SK-N-SH treated with all-trans-retinoic acid at 6 μM for 48 hours (cell line): ENCODE measurements around the gene NEGR1.

Source experiments
- ATAC-seq: fragments of 200-7000 bp; cut with Tn5 transposase; 3 replicates; pipeline ENCODE4 v1.9.1; 2020; ENCODE audit warnings: mild to moderate bottlenecking, moderate library complexity
- ARNTL ChIP-seq: fragments of 450-650 bp; formaldehyde crosslinking; IDR thresholded peaks from 2 replicates; pipeline ENCODE4 v1.5.0; 2020; ENCODE audit warnings: low read depth, mild to moderate bottlenecking, moderate library complexity, borderline replicate concordance
- BACH2 ChIP-seq: fragments of 250-450 bp; sonication (Bioruptor Pico); IDR thresholded peaks from 2 replicates; pipeline ENCODE4 v1.9.0; 2021; ENCODE audit warnings: mild to moderate bottlenecking, borderline replicate concordance
- CSDC2 ChIP-seq: fragments of 250-450 bp; sonication (Bioruptor Pico); IDR thresholded peaks from 2 replicates; pipeline ENCODE4 v1.5.0; 2020; ENCODE audit warnings: mild to moderate bottlenecking, moderate library complexity
- CSRNP3 ChIP-seq: fragments of 250-450 bp; sonication (Bioruptor Pico); IDR thresholded peaks from 2 replicates; pipeline ENCODE4 v1.5.1; 2021; ENCODE audit warnings: mild to moderate bottlenecking, moderate library complexity
- GLIS3 ChIP-seq: fragments of 250-450 bp; sonication (Bioruptor Pico); IDR thresholded peaks from 2 replicates; pipeline ENCODE4 v1.5.0; 2020; ENCODE audit warnings: mild to moderate bottlenecking, moderate library complexity
- ISL1 ChIP-seq: fragments of 250-450 bp; sonication (Bioruptor Pico); IDR thresholded peaks from 2 replicates; pipeline ENCODE4 v2.1.2; 2022; ENCODE audit warnings: mild to moderate bottlenecking, moderate library complexity
- OSR1 ChIP-seq: fragments of 250-450 bp; sonication (Bioruptor Pico); IDR thresholded peaks from 2 replicates; pipeline ENCODE4 v1.8.0; 2022; ENCODE audit warnings: moderate library complexity, mild to moderate bottlenecking, inconsistent platforms
- POU6F1 ChIP-seq: fragments of 250-450 bp; sonication (Bioruptor Pico); IDR thresholded peaks from 2 replicates; pipeline ENCODE4 v1.8.0; 2021; ENCODE audit warnings: low read depth, mild to moderate bottlenecking, moderate library complexity, borderline replicate concordance
- PPARA ChIP-seq: fragments of 250-450 bp; sonication (Bioruptor Pico); IDR thresholded peaks from 2 replicates; pipeline ENCODE4 v1.5.0; 2020; ENCODE audit warnings: mild to moderate bottlenecking, borderline replicate concordance
- RARB ChIP-seq: fragments of 250-450 bp; sonication (Bioruptor Pico); IDR thresholded peaks from 2 replicates; pipeline ENCODE4 v1.8.0; 2021; ENCODE audit warnings: mild to moderate bottlenecking, moderate library complexity
- SNAI2 ChIP-seq: fragments of 250-450 bp; sonication (Bioruptor Pico); IDR thresholded peaks from 2 replicates; pipeline ENCODE4 v1.5.0; 2020; ENCODE audit warnings: mild to moderate bottlenecking, moderate library complexity
- TCF4 ChIP-seq: fragments of 250-450 bp; sonication (Bioruptor Pico); IDR thresholded peaks from 2 replicates; pipeline ENCODE4 v1.8.0; 2021; ENCODE audit warnings: mild to moderate bottlenecking, moderate library complexity, borderline replicate concordance
- TOX ChIP-seq: fragments of 250-450 bp; sonication (Bioruptor Pico); IDR thresholded peaks from 2 replicates; pipeline ENCODE4 v1.8.0; 2021; ENCODE audit warnings: mild to moderate bottlenecking, moderate library complexity, borderline replicate concordance
- ZC3H10 ChIP-seq: fragments of 250-450 bp; sonication (Bioruptor Pico); IDR thresholded peaks from 2 replicates; pipeline ENCODE4 v1.5.1; 2021; ENCODE audit warnings: mild to moderate bottlenecking, moderate library complexity
- ZFP30 ChIP-seq: fragments of 450-650 bp; formaldehyde crosslinking; IDR thresholded peaks from 2 replicates; pipeline ENCODE4 v1.5.0; 2022; ENCODE audit warnings: mild to moderate bottlenecking, moderate library complexity
- ZNF70 ChIP-seq: fragments of 450-650 bp; formaldehyde crosslinking; IDR thresholded peaks from 2 replicates; pipeline ENCODE4 v1.5.0; 2020; ENCODE audit warnings: mild to moderate bottlenecking, moderate library complexity
- ZNF8 ChIP-seq: fragments of 450-650 bp; formaldehyde crosslinking; IDR thresholded peaks from 2 replicates; pipeline ENCODE4 v1.5.0; 2020; ENCODE audit warnings: mild to moderate bottlenecking, moderate library complexity
- TF ChIP-seq, protein P1 (sequence below): fragments of 250-450 bp; sonication (Bioruptor Pico); IDR thresholded peaks from 2 replicates; pipeline ENCODE4 v1.5.1; 2020; ENCODE audit warnings: low read depth, mild to moderate bottlenecking, moderate library complexity
- TF ChIP-seq, protein P2 (sequence below): fragments of 250-450 bp; sonication (Bioruptor Pico); IDR thresholded peaks from 2 replicates; pipeline ENCODE4 v1.5.0; 2020; ENCODE audit warnings: mild to moderate bottlenecking, moderate library complexity

NEGR1 gene

DNA sequence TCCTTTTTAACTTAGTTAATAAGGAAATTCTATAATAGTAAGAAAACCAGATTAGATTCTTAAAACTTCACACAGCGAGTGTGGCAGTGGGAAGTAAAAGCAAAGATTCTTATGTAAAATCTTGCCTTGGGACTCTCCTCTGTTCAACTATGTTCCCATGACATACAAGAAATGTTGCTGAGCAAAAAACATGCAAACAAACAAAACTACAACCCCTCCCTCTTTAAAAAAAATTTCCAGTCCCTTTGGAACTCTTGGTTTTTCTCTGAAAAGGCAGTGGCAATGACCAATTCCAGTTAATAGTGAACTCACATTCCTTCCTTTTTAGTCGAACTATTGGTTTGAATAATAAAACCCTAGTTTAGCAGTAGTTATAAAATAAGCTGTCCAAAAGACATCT lies 748.4 kb downstream of the NEGR1 start:
- ATAC-seq = no peak

DNA sequence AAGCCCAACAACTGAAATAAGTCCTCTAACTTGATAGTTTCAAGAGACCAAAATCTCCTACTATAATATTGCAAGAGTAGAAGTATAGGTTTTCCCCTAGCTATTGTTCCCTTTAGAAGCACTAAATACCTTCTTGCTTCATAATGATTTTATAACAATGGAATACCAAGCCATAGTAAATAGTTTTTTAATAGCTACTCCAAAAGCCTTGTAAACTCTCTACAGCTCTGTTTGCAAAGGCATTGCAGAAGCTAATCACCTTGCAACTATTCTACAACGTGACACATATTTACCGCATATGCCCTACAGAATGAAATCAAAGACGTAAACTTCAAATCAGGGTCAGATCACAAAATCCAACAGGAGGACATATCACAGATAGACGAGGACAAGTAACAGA lies 750.0 kb downstream of the NEGR1 start:
- ATAC-seq = no peak
- TF ChIP-seq, protein P1, sequence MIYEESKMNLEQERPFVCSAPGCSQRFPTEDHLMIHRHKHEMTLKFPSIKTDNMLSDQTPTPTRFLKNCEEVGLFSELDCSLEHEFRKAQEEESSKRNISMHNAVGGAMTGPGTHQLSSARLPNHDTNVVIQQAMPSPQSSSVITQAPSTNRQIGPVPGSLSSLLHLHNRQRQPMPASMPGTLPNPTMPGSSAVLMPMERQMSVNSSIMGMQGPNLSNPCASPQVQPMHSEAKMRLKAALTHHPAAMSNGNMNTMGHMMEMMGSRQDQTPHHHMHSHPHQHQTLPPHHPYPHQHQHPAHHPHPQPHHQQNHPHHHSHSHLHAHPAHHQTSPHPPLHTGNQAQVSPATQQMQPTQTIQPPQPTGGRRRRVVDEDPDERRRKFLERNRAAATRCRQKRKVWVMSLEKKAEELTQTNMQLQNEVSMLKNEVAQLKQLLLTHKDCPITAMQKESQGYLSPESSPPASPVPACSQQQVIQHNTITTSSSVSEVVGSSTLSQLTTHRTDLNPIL (CRISPR knock-in tag) = no peak
- TF ChIP-seq ISL1 (no peak), ZNF8 (CRISPR knock-in tag) (no peak), SNAI2 (CRISPR knock-in tag) (no peak)

More for the DNA sequence above, 748.4 kb downstream of the NEGR1 start:
- TF ChIP-seq POU6F1 (CRISPR knock-in tag) (no peak), RARB (no peak), TOX (CRISPR knock-in tag) (no peak), ARNTL (CRISPR knock-in tag) (no peak), ZNF70 (CRISPR knock-in tag) (no peak), OSR1 (no peak), ISL1 (no peak), PPARA (CRISPR knock-in tag) (no peak), GLIS3 (no peak), CSDC2 (CRISPR knock-in tag) (no peak), TCF4 (CRISPR knock-in tag) (no peak), ZFP30 (no peak), ZNF8 (CRISPR knock-in tag) (no peak), ZC3H10 (CRISPR knock-in tag) (no peak), SNAI2 (CRISPR knock-in tag) (no peak)
- TF ChIP-seq, protein P2, sequence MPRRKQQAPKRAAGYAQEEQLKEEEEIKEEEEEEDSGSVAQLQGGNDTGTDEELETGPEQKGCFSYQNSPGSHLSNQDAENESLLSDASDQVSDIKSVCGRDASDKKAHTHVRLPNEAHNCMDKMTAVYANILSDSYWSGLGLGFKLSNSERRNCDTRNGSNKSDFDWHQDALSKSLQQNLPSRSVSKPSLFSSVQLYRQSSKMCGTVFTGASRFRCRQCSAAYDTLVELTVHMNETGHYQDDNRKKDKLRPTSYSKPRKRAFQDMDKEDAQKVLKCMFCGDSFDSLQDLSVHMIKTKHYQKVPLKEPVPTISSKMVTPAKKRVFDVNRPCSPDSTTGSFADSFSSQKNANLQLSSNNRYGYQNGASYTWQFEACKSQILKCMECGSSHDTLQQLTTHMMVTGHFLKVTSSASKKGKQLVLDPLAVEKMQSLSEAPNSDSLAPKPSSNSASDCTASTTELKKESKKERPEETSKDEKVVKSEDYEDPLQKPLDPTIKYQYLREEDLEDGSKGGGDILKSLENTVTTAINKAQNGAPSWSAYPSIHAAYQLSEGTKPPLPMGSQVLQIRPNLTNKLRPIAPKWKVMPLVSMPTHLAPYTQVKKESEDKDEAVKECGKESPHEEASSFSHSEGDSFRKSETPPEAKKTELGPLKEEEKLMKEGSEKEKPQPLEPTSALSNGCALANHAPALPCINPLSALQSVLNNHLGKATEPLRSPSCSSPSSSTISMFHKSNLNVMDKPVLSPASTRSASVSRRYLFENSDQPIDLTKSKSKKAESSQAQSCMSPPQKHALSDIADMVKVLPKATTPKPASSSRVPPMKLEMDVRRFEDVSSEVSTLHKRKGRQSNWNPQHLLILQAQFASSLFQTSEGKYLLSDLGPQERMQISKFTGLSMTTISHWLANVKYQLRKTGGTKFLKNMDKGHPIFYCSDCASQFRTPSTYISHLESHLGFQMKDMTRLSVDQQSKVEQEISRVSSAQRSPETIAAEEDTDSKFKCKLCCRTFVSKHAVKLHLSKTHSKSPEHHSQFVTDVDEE (CRISPR knock-in tag) = no peak

- no peak for ATAC-seq
Measured at GRCh38 chr1:71526824-71527223, 755.5 kb downstream of the NEGR1 start.

More at GRCh38 chr1:71526824-71527223, 755.5 kb downstream of the NEGR1 start:
- TF ChIP-seq CSRNP3 (CRISPR knock-in tag) = no peak
- no peak for TF ChIP-seq ZNF70 (CRISPR knock-in tag)
- TF ChIP-seq RARB = no peak
- no peak for TF ChIP-seq ZC3H10 (CRISPR knock-in tag)
- TF ChIP-seq POU6F1 (CRISPR knock-in tag) = no peak
- TF ChIP-seq BACH2 = no peak
- TF ChIP-seq ZFP30 = no peak
- no peak for TF ChIP-seq ZNF8 (CRISPR knock-in tag)
- TF ChIP-seq, protein P1 (CRISPR knock-in tag) = no peak
